Ishikawa (cell line): Measurements from ENCODE around the gene GUCY1A1.
A peak's percentile ranks its signal among the peaks of the same experiment; 100 is the strongest.

Experiments used
- CEBPB ChIP-seq: IDR thresholded peaks from 2 replicates; pipeline ENCODE4 v1.6.1; 2012
- CREB1 ChIP-seq: IDR thresholded peaks from 2 replicates; pipeline ENCODE4 v1.6.1; 2012; ENCODE audit warnings: low read depth
- EGR1 ChIP-seq: IDR thresholded peaks from 2 replicates; pipeline ENCODE4 v1.6.1; 2012
- EP300 ChIP-seq: IDR thresholded peaks from 2 replicates; pipeline ENCODE4 v1.6.1; 2012; ENCODE audit warnings: borderline replicate concordance
- FOXM1 ChIP-seq: IDR thresholded peaks from 2 replicates; pipeline ENCODE4 v1.6.1; 2012; ENCODE audit warnings: low read depth, borderline replicate concordance
- MAX ChIP-seq: IDR thresholded peaks from 2 replicates; pipeline ENCODE4 v1.6.1; 2012
- NFIC ChIP-seq: IDR thresholded peaks from 2 replicates; pipeline ENCODE4 v1.6.1; 2012
- RAD21 ChIP-seq: IDR thresholded peaks from 2 replicates; pipeline ENCODE4 v1.6.1; 2012; ENCODE audit warnings: low read depth
- REST ChIP-seq: IDR thresholded peaks from 2 replicates; pipeline ENCODE4 v1.6.1; 2012; ENCODE audit warnings: low read depth, mild to moderate bottlenecking
- TAF1 ChIP-seq: IDR thresholded peaks from 2 replicates; pipeline ENCODE4 v1.6.1; 2012; ENCODE audit warnings: low read depth, mild to moderate bottlenecking
- TCF12 ChIP-seq: IDR thresholded peaks from 2 replicates; pipeline ENCODE4 v1.6.1; 2012; ENCODE audit warnings: low read depth
- TEAD4 ChIP-seq: IDR thresholded peaks from 2 replicates; pipeline ENCODE4 v1.6.1; 2012
- USF1 ChIP-seq: IDR thresholded peaks from 2 replicates; pipeline ENCODE4 v1.6.1; 2012
- YY1 ChIP-seq: IDR thresholded peaks from 2 replicates; pipeline ENCODE4 v1.6.1; 2012; ENCODE audit warnings: low read depth
- ZBTB7A ChIP-seq: IDR thresholded peaks from 2 replicates; pipeline ENCODE4 v1.6.1; 2012; ENCODE audit warnings: low read depth

GUCY1A1 gene

GRCh38 chr4:155768370-155768769, 101.7 kb downstream of the GUCY1A1 start:
- no peak for TF ChIP-seq TEAD4
- no peak for TF ChIP-seq EGR1
- no peak for TF ChIP-seq FOXM1
- no peak for TF ChIP-seq YY1
- TF ChIP-seq NFIC: no peak

- TF ChIP-seq FOXM1 (no peak), ZBTB7A (no peak), USF1 (no peak), NFIC (no peak), CREB1 (no peak), EGR1 (no peak), TCF12 (no peak), TAF1 (no peak), TEAD4 (no peak), EP300 (no peak), MAX (no peak), REST (no peak), YY1 (no peak), CEBPB (no peak), RAD21 (no peak)
Observed at GRCh38 chr4:155769090-155769489, 102.4 kb downstream of the GUCY1A1 start.

GRCh38 chr4:155772459-155773195, 106.0 kb downstream of the GUCY1A1 start:
- TF ChIP-seq CREB1: no peak
- no peak for TF ChIP-seq RAD21
- TF ChIP-seq TCF12: no peak
- no peak for TF ChIP-seq TAF1
- TF ChIP-seq USF1: no peak
- no peak for TF ChIP-seq ZBTB7A
- no peak for TF ChIP-seq YY1
- TF ChIP-seq EGR1: no peak
- peak; percentile 10; the same call in 1 of the 2 replicates for TF ChIP-seq FOXM1
- no peak for TF ChIP-seq MAX
- TF ChIP-seq NFIC: 0 out of 2 replicates have a peak, but pooled peaks have one; percentile 1
- peak; percentile 79 for TF ChIP-seq TEAD4
- peak; percentile 54 for TF ChIP-seq CEBPB
- no peak for TF ChIP-seq REST
- TF ChIP-seq EP300: peak; percentile 40; the same call in 1 of the 2 replicates

- no peak for TF ChIP-seq RAD21
- TF ChIP-seq CREB1: no peak
- no peak for TF ChIP-seq REST
- no peak for TF ChIP-seq CEBPB
- no peak for TF ChIP-seq ZBTB7A
- no peak for TF ChIP-seq USF1
- no peak for TF ChIP-seq EGR1
- TF ChIP-seq TCF12: no peak
- no peak for TF ChIP-seq TEAD4
- no peak for TF ChIP-seq FOXM1
Observed at GRCh38 chr4:155773196-155773800, 106.7 kb downstream of the GUCY1A1 start.
